Kidney glomerular epithelial cell (primary cell): ENCODE results near the gene NCKAP1.
"Not testable (repeated sequence)": the region's sequence is repeated elsewhere in the genome, so short reads cannot be mapped to it uniquely, and the experiment has no call there.

Experiments used
- DNase-seq: peaks from one replicate; lab custom pipeline; 2025; lab: John Stamatoyannopoulos, UW

The NCKAP1 gene

GRCh38 chr2:183035954-183036669, 2.1 kb downstream of the NCKAP1 start:
- no peak for DNase-seq

- no peak for DNase-seq
Observed at GRCh38 chr2:183035298-183035953, 2.8 kb downstream of the NCKAP1 start.

GRCh38 chr2:183034806-183035205, 3.5 kb downstream of the NCKAP1 start:
- DNase-seq = no peak

- DNase-seq = no peak
Observed at GRCh38 chr2:183033951-183034350, 4.3 kb downstream of the NCKAP1 start.

GRCh38 chr2:183031911-183032794, 6.1 kb downstream of the NCKAP1 start:
- DNase-seq = no peak

- DNase-seq = no peak
Observed at GRCh38 chr2:183029219-183029618, 9.0 kb downstream of the NCKAP1 start.

GRCh38 chr2:183028108-183028507, 10.1 kb downstream of the NCKAP1 start:
- no peak for DNase-seq

- no peak for DNase-seq
Observed at GRCh38 chr2:183027443-183027842, 10.8 kb downstream of the NCKAP1 start.

GRCh38 chr2:183026424-183026823, 11.8 kb downstream of the NCKAP1 start:
- DNase-seq = no peak

GRCh38 chr2:183025993-183026392, 12.3 kb downstream of the NCKAP1 start:
- DNase-seq = no peak

GRCh38 chr2:183024339-183025095, 13.7 kb downstream of the NCKAP1 start:
- DNase-seq = no peak

- no peak for DNase-seq
Observed at GRCh38 chr2:183022711-183023110, 15.5 kb downstream of the NCKAP1 start.

- DNase-seq = no peak
Observed at GRCh38 chr2:183021613-183022012, 16.6 kb downstream of the NCKAP1 start.

GRCh38 chr2:183019718-183020442, 18.4 kb downstream of the NCKAP1 start:
- DNase-seq = no peak

GRCh38 chr2:183017845-183018244, 20.4 kb downstream of the NCKAP1 start:
- DNase-seq = not testable (repeated sequence)

GRCh38 chr2:183014005-183014404, 24.3 kb downstream of the NCKAP1 start:
- no peak for DNase-seq

GRCh38 chr2:183011743-183012142, 26.5 kb downstream of the NCKAP1 start:
- DNase-seq = no peak

- peak; percentile 21 for DNase-seq
Observed at GRCh38 chr2:183010112-183010511, 28.1 kb downstream of the NCKAP1 start.

GRCh38 chr2:183009249-183009899, 28.9 kb downstream of the NCKAP1 start:
- DNase-seq = no peak

GRCh38 chr2:183001948-183002347, 36.3 kb downstream of the NCKAP1 start:
- DNase-seq = no peak

- DNase-seq = peak; percentile 87
Observed at GRCh38 chr2:183000846-183001245, 37.4 kb downstream of the NCKAP1 start.
